KG1 (cell line): ENCODE data around the gene OTOA.
A peak's percentile ranks its signal among the peaks of the same experiment; 100 is the strongest.
"Not testable (repeated sequence)": the region's sequence is repeated elsewhere in the genome, so short reads cannot be mapped to it uniquely, and the experiment has no call there.

Experiments used
- DNase-seq: peaks from one replicate; lab custom pipeline; 2025; lab: John Stamatoyannopoulos, UW

OTOA gene

DNA sequence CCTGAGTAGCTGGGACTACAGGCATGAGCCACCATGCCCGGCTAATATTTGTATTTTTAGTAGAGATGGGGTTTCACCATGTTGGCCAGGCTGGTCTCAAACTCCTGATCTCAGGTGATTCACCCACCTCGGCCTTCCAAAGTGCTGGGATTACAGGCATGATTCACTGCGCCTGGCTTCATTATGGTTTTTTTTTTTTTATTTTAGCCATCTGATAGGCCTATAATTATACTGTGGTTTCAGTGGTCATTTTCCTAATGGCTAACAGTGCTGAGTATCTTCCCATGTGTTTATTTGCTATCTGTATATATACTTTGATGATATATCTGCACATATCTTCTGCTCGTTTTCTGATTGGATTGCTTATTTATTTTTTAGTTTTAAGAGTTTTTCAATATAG, 10.7 kb downstream of the OTOA start:
- DNase-seq, result not testable (repeated sequence)

- not testable (repeated sequence) for DNase-seq
Measured at GRCh38 chr16:21680714-21681113, 16.9 kb downstream of the OTOA start.

- no peak for DNase-seq
Measured at GRCh38 chr16:21683184-21683583, 19.4 kb downstream of the OTOA start.

- no peak for DNase-seq
Measured at GRCh38 chr16:21684199-21684598, 20.4 kb downstream of the OTOA start.

DNA sequence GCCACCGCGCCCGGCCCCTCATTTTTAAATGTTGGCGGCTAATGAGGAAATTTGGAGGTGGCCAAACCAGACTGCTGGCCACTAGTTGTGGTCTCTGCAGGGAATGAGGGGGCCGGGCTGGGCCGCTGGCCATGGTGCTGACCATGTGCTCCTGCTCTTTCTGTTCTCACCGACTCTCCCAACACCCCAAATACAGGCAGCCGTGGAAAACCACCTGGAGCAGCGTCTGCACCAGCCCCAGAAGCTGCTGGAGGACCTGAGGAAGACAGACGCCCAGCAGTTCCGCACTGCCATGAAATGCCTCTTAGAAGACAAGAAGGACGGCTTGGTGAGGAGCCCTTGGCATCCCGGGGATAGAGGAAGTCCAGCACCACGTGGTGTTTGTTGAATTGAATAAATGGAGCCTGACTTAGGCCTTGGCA, 21.3 kb downstream of the OTOA start:
- DNase-seq, result no peak

DNA sequence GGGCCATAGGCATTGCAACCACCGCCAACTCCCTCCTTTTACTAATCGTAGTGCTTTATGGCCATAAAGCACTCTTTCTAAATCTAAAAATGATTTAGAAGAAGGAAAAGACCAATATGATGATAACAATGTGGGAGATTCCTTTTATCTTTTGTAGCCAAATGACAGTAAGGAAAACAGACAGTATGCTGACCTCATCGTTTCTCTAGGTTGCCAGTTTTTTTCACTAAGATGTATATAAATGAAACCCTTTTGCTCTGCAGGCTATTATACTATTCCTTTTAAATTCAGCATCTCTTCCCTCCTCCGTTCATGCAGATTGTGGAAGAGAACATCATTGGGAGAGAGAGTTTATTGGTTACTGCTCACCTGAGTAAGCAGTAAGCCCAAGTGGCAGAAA, 25.3 kb downstream of the OTOA start:
- DNase-seq, result no peak

GRCh38 chr16:21690967-21691366, 27.2 kb downstream of the OTOA start:
- DNase-seq, result not testable (repeated sequence)

DNA sequence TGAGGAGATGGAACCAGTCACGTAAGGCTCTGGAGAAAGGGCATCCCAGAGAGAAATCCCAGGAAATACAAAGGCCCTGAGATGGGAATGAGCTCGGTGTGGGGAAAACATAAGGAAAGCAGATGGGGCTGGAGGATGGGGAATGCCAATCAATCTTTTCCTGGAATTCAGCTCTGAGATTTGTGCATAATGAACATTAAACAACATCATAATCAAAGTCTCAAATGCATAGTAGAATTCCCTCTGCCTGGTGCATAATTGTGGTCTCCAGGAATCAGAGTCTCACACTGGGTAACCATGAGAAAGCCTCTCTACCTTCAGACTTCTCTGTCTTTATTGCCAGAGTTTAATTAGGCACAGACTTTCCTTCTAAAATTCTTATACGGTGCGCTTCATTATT, 30.8 kb downstream of the OTOA start:
- no peak for DNase-seq

DNA sequence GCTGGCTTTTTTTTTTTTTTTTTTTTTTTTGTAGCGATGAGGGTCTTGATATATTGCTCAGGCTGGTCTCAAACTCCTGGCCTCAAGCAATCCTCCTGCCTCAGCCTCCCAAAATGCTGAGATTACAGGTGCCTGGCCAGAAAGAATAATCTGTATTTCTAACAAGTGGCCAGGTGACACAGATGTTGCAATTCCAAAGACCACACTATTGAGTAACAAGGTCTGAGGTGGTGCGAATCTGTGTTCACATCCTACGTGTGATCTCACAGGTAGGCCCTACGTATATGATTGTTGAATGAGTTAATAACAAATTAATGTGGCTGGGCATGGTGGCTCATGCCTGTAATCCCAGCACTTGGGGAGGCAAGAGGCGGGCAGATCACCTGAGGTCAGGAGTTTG, 33.3 kb downstream of the OTOA start:
- no peak for DNase-seq

DNA sequence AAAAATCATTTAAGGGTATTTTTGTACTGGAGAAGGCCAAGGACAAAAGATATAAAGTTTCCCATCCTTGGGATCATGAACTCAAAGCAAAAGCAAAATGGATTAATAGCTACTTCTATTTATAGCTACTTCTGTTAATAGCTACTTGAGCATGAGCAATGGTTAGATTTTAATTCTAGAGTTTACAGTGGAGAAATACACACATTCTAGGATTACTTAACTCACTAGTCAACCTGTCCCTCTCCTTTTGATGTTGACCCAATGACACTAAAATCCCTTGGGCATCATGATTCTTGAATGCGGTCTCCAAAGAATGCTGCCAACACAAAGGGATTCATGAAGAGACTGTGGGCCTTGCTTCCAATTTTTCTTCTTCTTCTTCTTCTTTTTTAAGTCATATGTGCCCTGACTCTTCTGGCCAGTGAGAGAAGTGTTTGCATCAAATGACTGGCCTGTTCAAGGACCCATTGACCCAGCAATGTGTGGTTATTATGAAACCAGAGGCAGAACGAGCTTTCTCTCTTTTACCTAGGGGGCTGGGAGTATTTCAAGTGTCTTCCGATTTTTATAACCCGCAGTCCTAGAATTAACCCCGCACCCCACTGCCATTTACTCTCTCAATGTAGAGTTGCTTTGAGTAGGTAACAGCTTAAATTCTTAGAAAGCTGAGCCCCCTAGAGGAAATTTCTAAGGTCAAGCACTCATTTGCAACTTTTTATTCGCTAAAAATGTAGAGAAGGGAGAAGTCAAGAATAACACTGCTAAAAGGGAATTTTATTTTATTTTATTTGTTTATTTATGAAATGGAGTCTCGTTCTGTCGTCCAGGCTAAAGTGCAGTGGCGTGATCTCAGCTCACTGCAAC, 34.6 kb downstream of the OTOA start:
- DNase-seq, result no peak

GRCh38 chr16:21701271-21701670, 37.5 kb downstream of the OTOA start:
- no peak for DNase-seq

DNA sequence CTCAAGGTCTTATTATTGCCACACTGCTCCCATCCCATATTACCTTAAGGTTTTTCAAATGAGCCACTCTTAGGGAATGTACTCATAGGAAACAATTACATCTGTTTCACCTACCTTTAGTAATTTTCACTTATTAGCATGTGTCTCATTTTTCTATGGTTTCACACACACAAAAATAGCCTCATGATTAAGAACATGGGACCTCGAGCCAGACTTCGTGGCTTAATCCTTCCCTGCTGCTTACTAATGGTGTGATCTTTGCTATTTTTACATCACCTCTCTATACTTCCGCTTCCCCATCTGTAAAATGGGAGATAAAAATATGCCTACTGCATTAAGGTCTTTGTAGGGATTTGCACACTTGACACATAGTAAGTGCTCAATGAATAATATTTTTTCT, 38.5 kb downstream of the OTOA start:
- DNase-seq, result no peak

DNA sequence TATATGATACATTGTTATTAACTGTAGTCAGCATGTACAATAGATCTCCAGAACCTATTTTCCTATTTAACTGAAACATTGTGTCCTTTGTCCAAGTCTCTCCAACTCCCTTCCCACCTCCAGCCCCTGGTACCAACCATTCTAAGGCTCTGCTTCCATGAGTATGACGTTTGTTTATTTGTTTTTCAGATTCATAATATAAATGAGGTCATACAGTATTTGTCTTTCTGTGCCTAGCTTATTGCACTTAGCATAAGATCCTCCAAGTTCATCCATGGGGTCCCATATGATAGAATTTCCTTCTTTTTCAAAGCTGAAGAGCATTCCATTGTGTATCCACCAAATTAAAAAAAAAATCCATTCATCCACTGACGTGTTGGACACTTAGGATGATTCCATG, 39.4 kb downstream of the OTOA start:
- no peak for DNase-seq

- no peak for DNase-seq
Measured at GRCh38 chr16:21703589-21704174, 39.9 kb downstream of the OTOA start.

DNA sequence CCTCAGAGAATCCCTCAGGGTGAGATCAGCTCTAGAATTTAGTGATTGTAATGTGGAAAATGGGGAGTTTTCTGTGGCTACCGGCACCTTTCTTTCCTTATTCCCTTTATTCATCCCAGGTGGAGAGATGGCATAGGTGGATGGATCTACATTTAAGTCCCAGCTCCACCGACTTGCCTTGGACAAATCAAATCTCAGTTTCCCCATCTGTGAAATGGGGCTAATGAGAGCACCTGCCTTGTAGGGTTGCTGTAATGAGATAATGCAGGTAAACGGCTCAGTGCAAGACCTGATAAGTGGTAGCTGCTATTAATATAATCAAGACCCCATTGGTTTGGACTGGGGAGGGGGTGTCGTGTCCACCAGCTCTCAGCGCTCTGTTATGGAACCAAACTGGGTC, 40.5 kb downstream of the OTOA start:
- no peak for DNase-seq

DNA sequence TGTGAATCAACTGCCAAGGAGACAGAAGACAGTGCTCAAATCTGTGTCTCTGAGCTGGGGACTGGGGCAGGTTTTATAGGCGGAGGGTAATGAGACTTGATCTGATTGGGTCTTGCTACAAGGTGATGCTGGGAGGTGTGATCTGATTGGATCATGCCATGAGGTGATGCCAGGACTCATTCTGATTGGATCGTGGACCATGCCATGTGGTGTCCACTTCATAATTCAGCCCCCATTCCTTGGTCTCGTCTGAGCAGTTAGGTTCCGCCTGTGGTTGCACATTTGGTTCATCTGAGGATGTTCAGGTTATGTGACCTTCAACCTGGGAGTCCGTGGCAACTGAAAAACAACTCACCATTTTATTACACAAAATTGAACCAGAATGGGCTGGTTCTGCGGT, 41.0 kb downstream of the OTOA start:
- DNase-seq, result no peak

GRCh38 chr16:21708533-21709115, 44.9 kb downstream of the OTOA start:
- peak; percentile 80 for DNase-seq

GRCh38 chr16:21710938-21711337, 47.2 kb downstream of the OTOA start:
- no peak for DNase-seq

- no peak for DNase-seq
Measured at GRCh38 chr16:21713549-21714368, 50.0 kb downstream of the OTOA start.

GRCh38 chr16:21714369-21714618, 50.5 kb downstream of the OTOA start:
- DNase-seq, result not testable (repeated sequence)

DNA sequence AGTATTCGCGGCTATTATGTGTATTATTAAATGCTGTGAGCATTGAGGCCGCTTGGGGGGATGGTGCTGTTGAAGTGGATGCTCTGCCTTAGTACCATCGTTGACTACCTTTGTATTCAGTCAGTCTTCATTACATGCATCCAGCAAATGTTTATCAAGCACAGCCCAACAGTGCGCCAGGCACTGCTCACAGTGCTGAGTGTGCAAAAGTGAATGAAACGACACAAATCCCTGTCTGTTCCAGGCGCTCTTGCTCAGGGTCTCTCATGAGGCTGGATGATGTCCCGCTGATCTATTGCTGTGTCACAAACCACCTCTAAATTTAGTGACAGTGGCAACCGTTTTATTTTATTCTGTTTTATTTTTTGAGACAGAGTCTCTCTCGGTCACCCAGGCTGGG, 53.8 kb downstream of the OTOA start:
- DNase-seq, result no peak

DNA sequence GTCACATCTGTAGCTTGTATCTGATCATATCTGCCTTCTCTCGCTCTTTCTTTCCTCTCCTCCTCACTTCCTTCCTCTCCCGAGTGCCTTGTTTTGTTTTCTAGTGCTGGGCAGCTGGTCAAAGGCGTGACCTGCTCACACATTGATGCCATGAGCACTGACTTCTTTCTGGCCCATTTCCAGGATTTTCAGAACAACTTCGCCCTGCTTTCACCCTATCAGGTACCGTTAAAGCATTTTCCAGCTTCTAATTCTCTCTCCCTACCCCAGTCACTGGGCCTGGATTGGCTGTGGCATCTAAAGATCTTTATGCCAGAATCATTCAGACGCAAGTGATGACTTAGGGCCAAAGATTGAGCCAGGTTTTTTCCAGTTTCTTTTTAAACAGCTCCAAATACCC, 55.5 kb downstream of the OTOA start:
- DNase-seq, result no peak

DNA sequence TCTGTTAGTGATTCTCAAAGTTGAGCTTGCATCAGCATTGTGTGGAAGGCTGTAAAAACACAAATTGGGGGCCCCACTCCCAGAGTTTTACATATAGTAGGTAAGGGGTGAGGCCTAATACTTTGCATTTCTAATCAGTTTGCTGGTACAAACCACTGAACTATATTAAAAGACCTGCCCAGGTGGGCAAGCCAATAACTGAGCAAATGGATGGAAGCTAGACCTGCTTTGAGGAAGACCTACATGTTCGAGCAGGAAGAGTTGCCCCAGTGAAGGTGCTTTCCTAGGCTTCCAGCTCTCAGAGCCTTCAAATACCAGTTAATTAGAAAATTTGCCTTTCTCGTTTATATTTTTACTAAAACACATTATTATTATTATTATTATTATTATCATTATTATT, 56.8 kb downstream of the OTOA start:
- DNase-seq, result no peak
